ACC112 (cell line): Measurements from ENCODE around the gene DAGLB.
"Not testable (repeated sequence)": the region's sequence is repeated elsewhere in the genome, so short reads cannot be mapped to it uniquely, and the experiment has no call there.

Experiments
- H2AFZ ChIP-seq: fragments of 200-600 bp; sonication (generic); one replicate; pipeline ENCODE4 v1.6.0; 2017; ENCODE audit warnings: antibody characterized with exemption, low read length; ENCODE audit not compliant: unreplicated experiment
- H3K27ac ChIP-seq: fragments of 200-600 bp; sonication (generic); 2 replicates; pipeline ENCODE4 v1.5.1; 2014; ENCODE audit warnings: low read depth, mild to moderate bottlenecking, antibody characterized with exemption, low read length, moderate library complexity
- H3K27me3 ChIP-seq: fragments of 200-600 bp; sonication (generic); 2 replicates; pipeline ENCODE4 v1.6.1; 2014; ENCODE audit warnings: mild to moderate bottlenecking, antibody characterized with exemption, low read length, moderate library complexity, mixed read lengths; ENCODE audit not compliant: insufficient read depth
- H3K36me3 ChIP-seq: fragments of 200-600 bp; sonication (generic); 2 replicates; pipeline ENCODE4 v1.6.1; 2016; ENCODE audit warnings: mild to moderate bottlenecking, antibody characterized with exemption, low read length, moderate library complexity, mixed read lengths; ENCODE audit not compliant: insufficient read depth
- H3K4me1 ChIP-seq: fragments of 200-600 bp; sonication (generic); one replicate; pipeline ENCODE4 v1.6.1; 2016; ENCODE audit warnings: low read length, mixed read lengths; ENCODE audit not compliant: insufficient read depth, unreplicated experiment, control insufficient read depth
- H3K4me3 ChIP-seq: fragments of 200-600 bp; sonication (generic); 2 replicates; pipeline ENCODE4 v1.5.1; 2014; ENCODE audit warnings: mild to moderate bottlenecking, low read depth, low read length
- H3K79me2 ChIP-seq: fragments of 200-600 bp; sonication (generic); one replicate; pipeline ENCODE4 v1.6.0; 2016; ENCODE audit warnings: low read length; ENCODE audit not compliant: control insufficient read depth, unreplicated experiment, insufficient read depth

DAGLB gene

GRCh38 chr7:6413637-6414036, 34.1 kb downstream of the DAGLB start:
- peaks cover 37% of the 10 kb centered on the region for H3K36me3 ChIP-seq
- H3K4me3 ChIP-seq: no peak overlapping the region
- no peak overlapping the region for H2AFZ ChIP-seq
- H3K27me3 ChIP-seq: no peaks in the 10 kb centered on the region
- H3K4me1 ChIP-seq: peaks cover 3% of the 10 kb centered on the region
- H3K27ac ChIP-seq: no peak overlapping the region
- H3K79me2 ChIP-seq: peaks cover 3% of the 10 kb centered on the region

- H3K36me3 ChIP-seq: peaks cover 48% of the 10 kb centered on the region; the same call in 1 of the 2 replicates
- no peak overlapping the region for H2AFZ ChIP-seq
- no peaks in the 10 kb centered on the region for H3K27me3 ChIP-seq
- no peaks in the 10 kb centered on the region for H3K4me1 ChIP-seq
- H3K79me2 ChIP-seq: peaks cover 3% of the 10 kb centered on the region
- H3K27ac ChIP-seq: no peak overlapping the region
- no peak overlapping the region for H3K4me3 ChIP-seq
Observed at GRCh38 chr7:6409944-6410693, 37.6 kb downstream of the DAGLB start.

GRCh38 chr7:6409091-6409490, 38.7 kb downstream of the DAGLB start:
- peaks cover 3% of the 10 kb centered on the region for H3K79me2 ChIP-seq
- H3K36me3 ChIP-seq: peaks cover 46% of the 10 kb centered on the region; the same call in 1 of the 2 replicates
- H3K4me3 ChIP-seq: no peak overlapping the region
- H3K27me3 ChIP-seq: no peaks in the 10 kb centered on the region
- H3K4me1 ChIP-seq: no peaks in the 10 kb centered on the region
- no peak overlapping the region for H2AFZ ChIP-seq
- no peak overlapping the region for H3K27ac ChIP-seq

GRCh38 chr7:6407434-6407833, 40.3 kb downstream of the DAGLB start:
- Histone ChIP-seq H3K4me1 (no peaks in the 10 kb centered on the region), H3K36me3 (peaks cover 51% of the 10 kb centered on the region), H3K27ac (no peak overlapping the region), H3K4me3 (no peak overlapping the region), H3K27me3 (no peaks in the 10 kb centered on the region), H3K79me2 (peaks cover 3% of the 10 kb centered on the region), H2AFZ (no peak overlapping the region)

- H3K27me3 ChIP-seq: no peaks in the 10 kb centered on the region
- H3K79me2 ChIP-seq: peaks cover 14% of the 10 kb centered on the region
- no peak overlapping the region for H2AFZ ChIP-seq
- no peak overlapping the region for H3K27ac ChIP-seq
- H3K36me3 ChIP-seq: peaks cover 53% of the 10 kb centered on the region
- no peaks in the 10 kb centered on the region for H3K4me1 ChIP-seq
- no peak overlapping the region for H3K4me3 ChIP-seq
Observed at GRCh38 chr7:6406121-6406520, 41.6 kb downstream of the DAGLB start.

GRCh38 chr7:6403907-6404306, 43.8 kb downstream of the DAGLB start:
- peaks cover 48% of the 10 kb centered on the region for H3K36me3 ChIP-seq

GRCh38 chr7:6402741-6403140, 45.0 kb downstream of the DAGLB start:
- Histone ChIP-seq H3K36me3 (peaks cover 49% of the 10 kb centered on the region), H3K27me3 (no peaks in the 10 kb centered on the region), H3K79me2 (peaks cover 42% of the 10 kb centered on the region)

More at GRCh38 chr7:6403907-6404306, 43.8 kb downstream of the DAGLB start:
- Histone ChIP-seq H3K4me1 (peaks cover 14% of the 10 kb centered on the region), H3K27me3 (no peaks in the 10 kb centered on the region), H3K79me2 (peaks cover 31% of the 10 kb centered on the region), H2AFZ (no peak overlapping the region), H3K27ac (no peak overlapping the region), H3K4me3 (no peak overlapping the region)

GRCh38 chr7:6402041-6402440, 45.7 kb downstream of the DAGLB start:
- no peak overlapping the region for H2AFZ ChIP-seq
- H3K36me3 ChIP-seq: peaks cover 49% of the 10 kb centered on the region
- H3K4me1 ChIP-seq: peaks cover 22% of the 10 kb centered on the region
- no peak overlapping the region for H3K27ac ChIP-seq
- H3K4me3 ChIP-seq: no peak overlapping the region
- H3K27me3 ChIP-seq: no peaks in the 10 kb centered on the region
- peaks cover 49% of the 10 kb centered on the region for H3K79me2 ChIP-seq

More at GRCh38 chr7:6402741-6403140, 45.0 kb downstream of the DAGLB start:
- Histone ChIP-seq H3K4me3 (no peak overlapping the region), H3K27ac (no peak overlapping the region), H3K4me1 (peaks cover 22% of the 10 kb centered on the region), H2AFZ (no peak overlapping the region)

- H3K27me3 ChIP-seq: no peaks in the 10 kb centered on the region
- H3K4me3 ChIP-seq: no peak overlapping the region
- no peak overlapping the region for H2AFZ ChIP-seq
- H3K79me2 ChIP-seq: peaks cover 51% of the 10 kb centered on the region
- H3K36me3 ChIP-seq: peaks cover 47% of the 10 kb centered on the region
- H3K27ac ChIP-seq: no peak overlapping the region
- peaks cover 22% of the 10 kb centered on the region for H3K4me1 ChIP-seq
Observed at GRCh38 chr7:6401536-6401935, 46.2 kb downstream of the DAGLB start.

GRCh38 chr7:6400243-6401105, 47.3 kb downstream of the DAGLB start:
- not testable (repeated sequence) for H3K27ac ChIP-seq, H3K27me3 ChIP-seq, H3K4me3 ChIP-seq, H2AFZ ChIP-seq
- peaks cover 62% of the 10 kb centered on the region for H3K79me2 ChIP-seq
- peaks cover 23% of the 10 kb centered on the region for H3K4me1 ChIP-seq
- peaks cover 46% of the 10 kb centered on the region for H3K36me3 ChIP-seq
